Motor neuron (in vitro differentiated cells): ENCODE measurements around the gene CBL. TPM values are rescaled to one million over a fixed set of nuclear protein-coding genes. Genes with fewer than 3 reads are reported as not detected.
"Not testable (repeated sequence)": the region's sequence is repeated elsewhere in the genome, so short reads cannot be mapped to it uniquely, and the experiment has no call there.

Experiments
- ATAC-seq, 8 experiments: fragments of 200-7000 bp; cut with Tn5 transposase; replicated peaks in 6 of 8; 2 replicates each; pipeline ENCODE4 v1.8.0; 2021; ENCODE audit warnings: mild to moderate bottlenecking in 8 of 8, moderate library complexity in 8 of 8
- H3K27ac ChIP-seq, 2 donors: fragments of 250-450 bp; sonication (Bioruptor Pico); 2 replicates each; pipeline ENCODE4 v1.9.0; 2021; ENCODE audit warnings: antibody characterized with exemption in 2 of 2, mild to moderate bottlenecking in 2 of 2, moderate library complexity in 1 of 2
- H3K4me1 ChIP-seq, 2 donors: fragments of 250-450 bp; sonication (Bioruptor Pico); replicated peaks in 1 of 2; 2 replicates each; pipeline ENCODE4 v1.6.1; 2021; ENCODE audit warnings: antibody characterized with exemption in 2 of 2, mild to moderate bottlenecking in 2 of 2, moderate library complexity in 1 of 2
- H3K4me3 ChIP-seq, 5 donors: fragments of 250-450 bp; sonication (Bioruptor Pico); 2 replicates each; pipeline ENCODE4 v1.9.0; 2021; ENCODE audit warnings: antibody characterized with exemption in 5 of 5, mild to moderate bottlenecking in 5 of 5, moderate library complexity in 4 of 5
- WGBS, 10 experiments: fragments of 450-650 bp; shearing (Covaris generic); methylation state at CpG; one replicate each; pipeline ENCODE4 v1.0.0; 2022; 5-methylcytosine and 5-hydroxymethylcytosine counted together
- in situ Hi-C, 9 experiments: fragments of 400-800 bp; cut with MboI; loops; one replicate each; pipeline ENCODE4 v1.15.0; 2021; ENCODE audit warnings: low sequenced_read_pairs in 9 of 9, low pct_unique_long_range_greater_than_20kb in 2 of 9; ENCODE audit not compliant: unreplicated experiment in 9 of 9
- total RNA-seq, 8 experiments: library from RNA; unstranded; fragments of 300-600 nt; gene quantifications; 2 replicates each; pipeline versions ENCODE4 v1.2.3 to v1.2.4, GENCODE V29; 2022

CBL gene
- total RNA-seq, 8 experiments from 2014 or later = 5.1 to 19.3 (median 13.9) TPM

DNA sequence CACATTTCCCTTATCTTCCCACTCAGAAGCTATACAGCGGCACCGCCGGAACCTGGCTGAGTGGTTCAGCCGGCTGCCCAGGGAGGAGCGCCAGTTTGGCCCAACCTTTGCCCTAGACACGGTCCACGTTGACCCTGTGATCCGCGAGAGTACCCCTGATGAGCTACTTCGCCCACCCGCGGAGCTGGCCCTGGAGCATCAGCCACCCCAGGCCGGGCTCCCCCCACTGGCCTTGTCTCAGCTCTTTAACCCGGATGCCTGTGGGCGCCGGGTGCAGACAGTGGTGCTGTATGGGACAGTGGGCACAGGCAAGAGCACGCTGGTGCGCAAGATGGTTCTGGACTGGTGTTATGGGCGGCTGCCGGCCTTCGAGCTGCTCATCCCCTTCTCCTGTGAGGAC is 32.7 kb upstream of the CBL start:
- in situ Hi-C loops = no loop called here
- ATAC-seq = no peak

DNA sequence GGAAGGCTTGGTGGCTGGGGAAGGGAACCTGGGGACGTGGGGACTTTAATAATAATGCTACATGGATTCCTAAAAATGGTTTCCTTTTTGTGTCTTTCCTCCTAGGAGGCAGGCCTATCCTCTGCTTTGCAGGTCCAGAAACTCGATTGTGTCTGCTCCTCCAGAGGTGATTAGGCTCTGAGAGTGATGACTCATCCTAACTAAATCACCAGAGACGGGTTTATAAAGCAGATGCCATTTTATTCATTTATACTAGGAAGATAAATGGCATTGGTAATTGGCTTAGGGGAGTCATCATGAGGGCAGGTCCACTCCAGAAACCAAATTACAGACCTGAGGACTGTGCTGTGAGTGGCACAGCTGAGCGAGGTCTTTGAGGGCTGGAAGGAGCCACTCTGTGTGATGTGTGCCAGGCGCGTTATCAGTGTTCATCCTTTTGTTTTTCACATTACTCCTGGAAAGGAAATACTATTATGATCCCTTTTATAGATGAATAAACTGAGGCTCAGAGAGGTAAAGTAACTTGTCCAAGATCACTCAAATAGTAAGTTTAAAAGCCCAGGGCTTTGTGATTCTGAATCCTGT is 30.6 kb upstream of the CBL start:
- WGBS, 10 experiments = 57 to 100% (median 92%) methylated on average over 2 to 6 of the region's 6 CpGs; no CpG with 5 or more reads in 3 of the 10 experiments
- in situ Hi-C loops = no loop called here
- Histone ChIP-seq H3K27ac (peak overlapping the region; percentile 27 to 31), H3K4me3 (no peak overlapping the region), H3K4me1 (peaks cover 4 to 6% of the 10 kb centered on the region in 2 donors)
- ATAC-seq = peak in 7 of 8 experiments; percentile 39 to 91 (median 83)

More for the DNA sequence above, 32.7 kb upstream of the CBL start:
- peaks cover 6 to 7% of the 10 kb centered on the region in 2 donors for H3K4me1 ChIP-seq
- no peak overlapping the region for H3K27ac ChIP-seq
- H3K4me3 ChIP-seq = no peak overlapping the region
- WGBS, 10 experiments = 88 to 100% (median 97%) methylated on average over 2 to 8 of the region's 21 CpGs; no CpG with 5 or more reads in 7 of the 10 experiments

DNA sequence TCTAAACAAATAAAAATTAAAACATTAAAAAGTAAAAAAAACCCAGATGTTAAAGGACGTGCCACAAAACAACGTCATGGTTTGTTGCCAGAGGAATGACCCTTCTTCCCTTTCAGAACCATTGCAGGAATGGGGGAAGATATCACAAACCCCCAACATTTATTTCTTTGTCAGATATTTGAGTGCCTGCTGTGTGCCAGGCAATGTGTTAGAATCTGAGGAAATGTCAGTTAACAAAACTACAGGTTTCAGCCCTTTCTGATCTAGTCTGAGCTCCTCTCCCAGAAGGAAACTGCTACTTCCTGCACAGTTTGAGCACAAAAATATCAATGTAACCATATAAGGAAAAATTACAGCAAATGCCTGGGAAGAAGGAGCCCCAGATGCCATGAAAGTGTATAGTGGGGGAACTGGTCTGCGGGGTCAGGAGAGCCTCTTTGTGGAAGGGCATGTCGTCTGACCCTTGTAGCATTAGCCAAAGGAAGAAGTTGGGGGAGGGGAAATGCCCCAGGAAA is 27.9 kb upstream of the CBL start:
- no peak for ATAC-seq
- 0 to 100% (median 85%) methylated on average over 1 to 4 of the region's 4 CpGs for WGBS, 10 experiments
- H3K4me1 ChIP-seq = peaks cover 4 to 6% of the 10 kb centered on the region in 2 donors
- H3K4me3 ChIP-seq = no peak overlapping the region
- H3K27ac ChIP-seq = no peak overlapping the region
- in situ Hi-C loops = no loop called here

DNA sequence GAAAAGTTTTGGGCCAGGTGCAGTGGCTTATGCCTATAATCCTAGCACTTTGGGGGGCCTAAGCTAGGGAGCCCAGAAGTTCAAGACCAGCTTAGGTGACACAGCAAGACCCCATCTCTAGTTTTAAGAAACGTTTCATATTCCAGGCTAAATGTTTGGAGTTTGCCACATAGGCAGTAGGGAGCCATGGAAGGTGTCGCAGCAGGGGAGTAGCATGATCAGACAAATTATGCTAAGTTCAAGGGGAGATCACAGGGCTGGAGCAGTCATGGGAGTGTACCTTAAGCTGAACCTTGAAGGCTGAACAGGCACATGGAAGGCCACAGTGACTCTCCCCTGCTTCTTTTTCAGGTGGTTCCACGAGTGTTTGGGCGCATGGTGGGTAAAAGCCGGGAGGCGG is 26.8 kb upstream of the CBL start:
- in situ Hi-C loops = no loop called here
- Histone ChIP-seq H3K27ac (no peak overlapping the region), H3K4me3 (no peak overlapping the region), H3K4me1 (peaks cover 4 to 6% of the 10 kb centered on the region in 2 donors)
- no peak for ATAC-seq
- WGBS, 10 experiments = 80 to 100% (median 81%) methylated on average over 1 to 4 of the region's 6 CpGs; no CpG with 5 or more reads in 3 of the 10 experiments

DNA sequence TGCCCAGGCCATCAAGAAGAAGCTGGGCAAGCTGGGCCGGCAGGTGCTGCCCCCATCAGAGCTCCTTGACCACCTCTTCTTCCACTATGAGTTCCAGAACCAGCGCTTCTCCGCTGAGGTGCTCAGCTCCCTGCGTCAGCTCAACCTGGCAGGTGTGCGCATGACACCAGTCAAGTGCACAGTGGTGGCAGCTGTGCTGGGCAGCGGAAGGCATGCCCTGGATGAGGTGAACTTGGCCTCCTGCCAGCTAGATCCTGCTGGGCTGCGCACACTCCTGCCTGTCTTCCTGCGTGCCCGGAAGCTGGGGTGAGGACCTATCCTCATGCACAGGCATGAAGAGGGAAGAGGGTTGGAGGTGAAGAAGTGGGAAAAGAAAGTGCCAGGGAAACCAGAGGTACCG is 26.2 kb upstream of the CBL start:
- Histone ChIP-seq H3K4me3 (no peak overlapping the region), H3K4me1 (peaks cover 4 to 6% of the 10 kb centered on the region in 2 donors), H3K27ac (no peak overlapping the region)
- 80 to 100% methylated on average over 1 to 5 of the region's 10 CpGs; no CpG with 5 or more reads in 8 of the 10 experiments for WGBS, 10 experiments
- no peak for ATAC-seq
- in situ Hi-C loops = no loop called here

DNA sequence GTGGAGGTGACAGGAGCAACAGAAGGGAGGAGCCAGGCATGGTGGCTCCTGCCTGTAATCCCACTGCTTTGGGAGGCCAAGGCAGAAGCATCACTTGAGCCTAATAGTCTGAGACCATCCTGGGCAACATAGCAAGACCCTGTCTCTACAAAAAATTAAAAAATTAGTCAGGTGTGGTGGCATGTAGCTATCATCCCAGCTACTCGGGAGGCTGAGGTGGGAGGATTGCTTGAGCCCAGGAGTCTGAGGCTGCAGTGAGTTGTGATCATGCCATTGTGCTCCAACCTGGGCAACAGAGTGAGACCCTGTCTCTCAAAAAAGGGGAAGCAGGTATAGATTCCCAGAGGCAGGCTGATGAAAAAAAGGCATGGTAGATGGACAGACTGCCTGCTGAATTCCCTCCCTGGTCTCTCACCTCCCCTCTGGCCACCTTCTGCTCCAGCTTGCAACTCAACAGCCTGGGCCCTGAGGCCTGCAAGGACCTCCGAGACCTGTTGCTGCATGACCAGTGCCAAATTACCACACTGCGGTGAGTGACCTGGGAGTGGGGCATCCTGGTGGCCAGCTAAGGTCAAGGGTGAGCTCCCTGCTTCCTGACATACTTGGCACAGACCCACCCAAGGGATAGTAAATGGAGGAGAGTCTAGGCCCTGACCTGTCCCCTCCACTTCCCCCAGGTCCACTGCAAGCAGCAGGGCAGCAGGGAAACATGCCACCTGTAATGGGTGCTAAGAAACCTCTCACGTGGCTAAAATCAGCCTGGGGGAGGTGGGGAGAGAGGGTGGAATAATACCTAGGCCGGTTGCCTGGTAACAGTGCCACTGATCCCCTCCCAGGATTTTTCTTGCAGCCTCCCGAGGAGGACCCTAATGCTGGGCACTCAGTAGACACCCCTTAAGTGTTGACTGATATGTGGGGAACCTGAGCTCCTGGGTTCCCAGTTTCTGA is 25.1 kb upstream of the CBL start:
- 0 to 100% (median 80%) methylated on average over 1 to 4 of the region's 6 CpGs; no CpG with 5 or more reads in 5 of the 10 experiments for WGBS, 10 experiments
- in situ Hi-C loops = no loop called here
- peaks cover 0 to 1% of the 10 kb centered on the region in 2 donors for H3K4me1 ChIP-seq
- H3K4me3 ChIP-seq = no peak overlapping the region
- H3K27ac ChIP-seq = no peak overlapping the region
- peak in 1 of 8 experiments; percentile 37 for ATAC-seq

DNA sequence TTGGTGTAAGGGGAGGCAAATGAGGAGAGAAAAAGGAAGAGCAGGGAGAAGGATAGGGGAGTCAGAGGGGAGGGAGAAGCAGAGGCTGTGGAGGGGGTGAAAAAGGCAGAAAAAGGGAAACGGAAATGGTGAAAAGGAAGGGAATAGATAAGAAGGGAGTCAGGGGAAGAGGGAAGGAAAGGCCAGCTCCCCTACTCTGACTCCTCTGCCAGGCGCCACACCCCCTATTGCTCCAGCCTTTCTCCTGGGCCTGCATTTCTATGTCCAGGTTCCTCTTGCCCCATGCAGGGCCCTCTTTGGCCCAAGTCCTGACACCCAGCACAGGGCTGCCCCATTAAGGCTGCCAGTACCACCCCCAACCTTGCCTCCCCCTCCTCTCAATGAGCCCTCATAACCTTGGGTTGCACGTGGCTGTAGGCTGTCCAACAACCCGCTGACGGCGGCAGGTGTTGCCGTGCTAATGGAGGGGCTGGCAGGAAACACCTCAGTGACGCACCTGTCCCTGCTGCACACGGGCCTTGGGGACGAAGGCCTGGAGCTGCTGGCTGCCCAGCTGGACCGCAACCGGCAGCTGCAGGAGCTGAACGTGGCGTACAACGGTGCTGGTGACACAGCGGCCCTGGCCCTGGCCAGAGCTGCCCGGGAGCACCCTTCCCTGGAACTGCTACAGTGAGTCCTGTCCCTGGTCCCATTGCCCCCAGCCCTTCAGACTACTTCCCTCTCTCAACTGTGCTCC is 24.3 kb upstream of the CBL start:
- no peak for ATAC-seq
- no peak overlapping the region for H3K27ac ChIP-seq
- H3K4me1 ChIP-seq = peaks cover 0 to 5% of the 10 kb centered on the region in 2 donors
- WGBS, 10 experiments = 80 to 100% (median 100%) methylated on average over 1 to 4 of the region's 17 CpGs; no CpG with 5 or more reads in 3 of the 10 experiments
- in situ Hi-C loops = no loop called here
- H3K4me3 ChIP-seq = no peak overlapping the region

DNA sequence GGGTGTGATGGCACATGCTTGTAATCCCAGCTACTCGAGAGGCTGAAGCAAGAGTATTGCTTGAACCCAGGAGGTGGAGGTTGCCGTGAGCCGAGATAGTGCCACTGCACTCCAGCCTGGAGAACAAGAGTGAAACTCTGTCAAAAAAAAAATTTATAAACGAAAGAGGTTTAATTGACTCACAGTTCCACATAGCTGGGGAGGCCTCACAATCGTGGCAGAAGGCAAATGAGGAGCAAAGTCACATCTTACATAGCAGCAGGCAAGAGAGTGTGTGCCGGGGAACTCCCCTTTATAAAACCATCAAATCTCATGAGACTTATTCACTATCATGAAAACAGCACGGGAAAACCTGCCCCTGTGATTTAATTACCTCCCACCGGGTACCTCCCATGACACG is 21.7 kb upstream of the CBL start:
- H3K27ac ChIP-seq, H3K4me3 ChIP-seq, H3K4me1 ChIP-seq, in situ Hi-C loops, ATAC-seq: not testable (repeated sequence)
- 40 to 83% (median 59%) methylated on average over 2 to 6 of the region's 9 CpGs; no CpG with 5 or more reads in 3 of the 10 experiments for WGBS, 10 experiments

DNA sequence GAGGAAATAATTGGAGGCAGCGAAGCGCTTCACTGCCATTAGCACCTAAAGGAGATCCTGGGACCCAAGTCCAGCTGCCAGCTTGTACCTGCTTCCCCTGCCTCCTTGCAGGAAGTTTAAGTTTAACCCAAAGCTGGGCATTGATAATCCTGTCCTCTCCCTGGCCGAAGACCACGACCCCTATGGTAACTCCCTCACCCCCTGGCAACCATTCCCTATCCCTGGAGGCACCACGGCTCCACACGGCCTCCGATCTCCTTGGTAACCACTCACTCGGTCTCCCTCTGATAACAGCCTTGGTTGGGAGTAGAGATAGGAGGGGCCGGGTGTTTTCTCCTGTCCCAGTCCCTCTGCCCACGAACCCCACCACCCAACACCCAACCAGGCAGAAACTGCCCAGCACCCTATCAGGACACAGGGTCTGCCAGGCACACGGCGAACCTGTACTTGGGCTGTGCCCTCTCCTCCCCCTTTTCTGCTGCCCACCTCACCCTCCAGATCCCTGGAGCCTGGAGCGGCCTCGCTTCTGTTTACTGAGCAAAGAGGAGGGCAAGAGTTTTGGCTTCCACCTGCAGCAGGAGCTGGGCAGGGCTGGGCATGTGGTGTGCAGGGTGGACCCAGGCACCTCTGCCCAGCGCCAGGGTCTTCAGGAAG is 20.0 kb upstream of the CBL start:
- in situ Hi-C loops = no loop called here
- Histone ChIP-seq H3K4me3 (no peak overlapping the region), H3K27ac (no peak overlapping the region), H3K4me1 (peaks cover 0 to 5% of the 10 kb centered on the region in 2 donors)
- 0 to 67% (median 52%) methylated on average over 1 to 9 of the region's 15 CpGs; no CpG with 5 or more reads in 5 of the 10 experiments for WGBS, 10 experiments
- ATAC-seq = peak in 4 of 8 experiments; percentile 8 to 78 (median 32)

DNA sequence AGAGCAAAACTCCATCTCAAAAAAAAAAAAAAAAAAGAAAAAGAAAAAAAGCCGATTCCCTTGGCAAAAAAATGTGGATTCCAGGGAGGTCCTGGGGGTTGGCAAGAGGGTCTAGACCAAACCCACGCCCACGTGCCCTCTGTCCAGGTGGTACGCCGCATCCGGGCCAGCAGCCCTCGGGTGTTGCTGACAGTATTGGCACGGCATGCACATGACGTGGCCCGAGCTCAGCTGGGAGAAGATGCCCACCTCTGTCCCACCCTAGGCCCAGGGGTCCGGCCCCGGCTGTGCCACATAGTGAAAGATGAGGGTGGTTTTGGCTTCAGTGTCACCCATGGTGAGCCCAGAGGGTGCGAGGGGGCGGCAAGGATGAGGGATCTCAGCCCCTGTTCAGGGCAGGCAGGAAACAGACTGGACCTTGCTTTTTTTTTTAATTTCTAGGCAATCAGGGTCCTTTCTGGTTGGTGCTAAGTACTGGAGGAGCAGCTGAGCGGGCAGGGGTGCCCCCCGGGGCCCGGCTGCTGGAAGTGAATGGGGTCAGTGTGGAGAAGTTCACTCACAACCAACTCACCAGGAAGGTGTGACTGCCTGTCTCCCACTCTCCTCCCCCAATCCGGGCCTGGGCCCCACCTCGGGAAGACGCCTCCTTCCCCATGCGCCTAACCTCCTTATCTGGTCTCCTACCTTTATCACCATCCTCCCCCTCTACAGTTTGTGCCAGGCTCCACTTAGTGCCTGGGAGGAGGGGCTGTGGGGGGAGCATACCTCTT is 18.8 kb upstream of the CBL start:
- ATAC-seq = no peak

DNA sequence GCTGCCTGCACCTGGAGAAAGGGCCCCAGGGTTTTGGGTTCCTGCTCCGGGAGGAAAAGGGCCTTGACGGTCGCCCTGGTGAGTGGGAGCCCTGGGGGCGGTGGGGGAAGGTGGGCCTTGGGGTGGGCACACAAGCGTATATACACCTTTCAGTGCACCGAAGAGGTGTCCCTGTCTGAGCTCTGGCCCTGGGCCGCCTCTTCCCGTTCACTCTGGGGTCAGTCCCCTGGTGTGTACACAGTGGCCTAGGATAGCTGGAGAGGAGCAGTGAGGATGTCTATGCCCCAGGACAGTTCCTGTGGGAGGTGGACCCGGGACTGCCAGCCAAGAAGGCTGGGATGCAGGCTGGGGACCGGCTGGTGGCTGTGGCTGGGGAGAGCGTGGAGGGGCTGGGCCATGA is 18.1 kb upstream of the CBL start:
- in situ Hi-C loops = no loop called here
- ATAC-seq = no peak
- WGBS, 10 experiments = no CpG with 5 or more reads among the region's 11 CpGs
- H3K4me1 ChIP-seq = peaks cover 0 to 5% of the 10 kb centered on the region in 2 donors
- H3K4me3 ChIP-seq = no peak overlapping the region
- H3K27ac ChIP-seq = no peak overlapping the region

More for the DNA sequence above, 18.8 kb upstream of the CBL start:
- Histone ChIP-seq H3K4me1 (peaks cover 0 to 5% of the 10 kb centered on the region in 2 donors), H3K4me3 (no peak overlapping the region), H3K27ac (no peak overlapping the region)
- 20 to 97% (median 88%) methylated on average over 1 to 10 of the region's 21 CpGs; no CpG with 5 or more reads in 3 of the 10 experiments for WGBS, 10 experiments
- in situ Hi-C loops = no loop called here

DNA sequence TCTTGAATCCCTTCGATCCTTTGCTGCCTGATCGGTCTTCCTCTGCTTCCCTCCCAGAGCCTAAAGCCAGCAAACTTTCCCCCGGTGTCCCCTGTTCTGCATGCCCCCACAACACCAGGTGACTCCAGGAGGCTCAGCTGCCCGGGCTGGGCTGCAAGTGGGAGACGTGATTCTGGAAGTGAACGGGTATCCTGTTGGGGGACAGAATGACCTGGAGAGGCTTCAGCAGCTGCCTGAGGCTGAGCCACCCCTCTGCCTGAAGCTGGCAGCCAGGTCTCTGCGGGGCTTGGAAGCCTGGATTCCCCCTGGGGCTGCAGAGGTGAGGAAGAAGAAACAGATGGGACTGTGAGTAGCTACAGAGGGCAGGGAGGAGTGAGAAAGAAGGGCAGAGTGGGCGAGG is 17.3 kb upstream of the CBL start:
- ATAC-seq = no peak
- in situ Hi-C loops = no loop called here
- Histone ChIP-seq H3K27ac (no peak overlapping the region), H3K4me1 (peaks cover 0 to 5% of the 10 kb centered on the region in 2 donors), H3K4me3 (no peak overlapping the region)
- WGBS, 10 experiments = 38 to 80% (median 54%) methylated on average over 1 to 4 of the region's 8 CpGs; no CpG with 5 or more reads in 6 of the 10 experiments
